Effector memory CD8-positive, alpha-beta T cell (primary cell): ENCODE data around the gene ALDOC.

Experiments used
- ATAC-seq: fragments of 150-1000 bp; cut with Tn5 transposase; replicated peaks from 2 replicates; pipeline ENCODE4 v1.10.0; 2021; ENCODE audit warnings: mild to moderate bottlenecking, moderate library complexity
- DNase-seq, 3 experiments: peaks; one replicate each; pipeline ENCODE4 v3.0.0; 2021
- H3K27ac Mint-ChIP-seq, 2 donors: one replicate each; pipeline ENCODE4 v1.8.0; 2022; ENCODE audit warnings: mild to moderate bottlenecking in 2 of 2, mixed read lengths in 2 of 2, moderate library complexity in 2 of 2
- H3K27me3 Mint-ChIP-seq, 2 donors: one replicate each; pipeline ENCODE4 v1.8.0; 2022; ENCODE audit warnings: mixed read lengths in 2 of 2
- H3K36me3 Mint-ChIP-seq: one replicate; pipeline ENCODE4 v1.8.0; 2022; ENCODE audit warnings: mild to moderate bottlenecking, moderate library complexity, mixed read lengths; ENCODE audit not compliant: insufficient read depth
- H3K4me1 Mint-ChIP-seq, 2 donors: one replicate each; pipeline ENCODE4 v1.8.0; 2022; ENCODE audit warnings: low read depth in 2 of 2, mixed read lengths in 2 of 2
- H3K4me3 Mint-ChIP-seq, 2 donors: one replicate each; pipeline ENCODE4 v1.8.0; 2022; ENCODE audit warnings: mild to moderate bottlenecking in 2 of 2, mixed read lengths in 2 of 2, moderate library complexity in 2 of 2
- H3K9me3 Mint-ChIP-seq, 2 donors: one replicate each; pipeline ENCODE4 v1.8.0; 2022; ENCODE audit warnings: mixed read lengths in 2 of 2

The ALDOC gene

GRCh38 chr17:28599311-28600184 is 22.9 kb upstream of the ALDOC start:
- peak overlapping the region; percentile 96 for H3K27ac Mint-ChIP-seq
- ATAC-seq, result peak; percentile 61
- DNase-seq, result peak in 2 of 3 experiments; percentile 49 to 64
- H3K36me3 Mint-ChIP-seq, result peaks cover 16% of the 10 kb centered on the region
- H3K9me3 Mint-ChIP-seq, result no peaks in the 10 kb centered on the region
- no peaks in the 10 kb centered on the region for H3K27me3 Mint-ChIP-seq
- peaks cover 22 to 23% of the 10 kb centered on the region in 2 donors for H3K4me1 Mint-ChIP-seq
- H3K4me3 Mint-ChIP-seq, result peak overlapping the region; percentile 88 to 93

- no peaks in the 10 kb centered on the region for H3K9me3 Mint-ChIP-seq
- H3K36me3 Mint-ChIP-seq, result peaks cover 14% of the 10 kb centered on the region
- ATAC-seq (peak; percentile 91), DNase-seq (peak; percentile 90 to 96 (median 92))
- H3K27me3 Mint-ChIP-seq, result no peaks in the 10 kb centered on the region
- peak within 1 kb of the TSS; percentile 88 to 93 for H3K4me3 Mint-ChIP-seq
- H3K4me1 Mint-ChIP-seq, result peaks cover 22 to 23% of the 10 kb centered on the region in 2 donors
- H3K27ac Mint-ChIP-seq, result peak within 1 kb of the TSS; percentile 96
Measured at GRCh38 chr17:28598799-28599310, 22.2 kb upstream of the ALDOC start, which contains the start of gene SPAG5. Gene SPAG5 (minus strand): TSS chr17:28599025. CDS start chr17:28598946, 79 bp downstream.

GRCh38 chr17:28598389-28598788 is 21.7 kb upstream of the ALDOC start:
- Mint-ChIP-seq H3K27ac (peak overlapping the region; percentile 96), H3K36me3 (peaks cover 14% of the 10 kb centered on the region), H3K9me3 (no peaks in the 10 kb centered on the region), H3K4me3 (peak overlapping the region; percentile 88 to 93), H3K27me3 (no peaks in the 10 kb centered on the region), H3K4me1 (peaks cover 22 to 23% of the 10 kb centered on the region in 2 donors)
- no peak for ATAC-seq
- no peak for DNase-seq

- peaks cover 22 to 23% of the 10 kb centered on the region in 2 donors for H3K4me1 Mint-ChIP-seq
- no peak for ATAC-seq
- peak overlapping the region; percentile 96 for H3K27ac Mint-ChIP-seq
- H3K9me3 Mint-ChIP-seq, result no peaks in the 10 kb centered on the region
- H3K27me3 Mint-ChIP-seq, result no peaks in the 10 kb centered on the region
- peak overlapping the region; percentile 88 to 93 for H3K4me3 Mint-ChIP-seq
- H3K36me3 Mint-ChIP-seq, result peaks cover 14% of the 10 kb centered on the region
- no peak for DNase-seq
Measured at GRCh38 chr17:28597606-28598383, 21.1 kb upstream of the ALDOC start.

- Mint-ChIP-seq H3K4me1 (no peaks in the 10 kb centered on the region), H3K36me3 (no peaks in the 10 kb centered on the region), H3K9me3 (no peaks in the 10 kb centered on the region), H3K4me3 (no peak overlapping the region), H3K27me3 (no peaks in the 10 kb centered on the region), H3K27ac (no peak overlapping the region)
- ATAC-seq, result no peak
- DNase-seq, result no peak
Measured at GRCh38 chr17:28592260-28592659, 15.6 kb upstream of the ALDOC start.

- DNase-seq, result no peak
- Mint-ChIP-seq H3K4me3 (no peak overlapping the region), H3K4me1 (no peaks in the 10 kb centered on the region), H3K27ac (no peak overlapping the region), H3K9me3 (no peaks in the 10 kb centered on the region), H3K36me3 (no peaks in the 10 kb centered on the region), H3K27me3 (no peaks in the 10 kb centered on the region)
- ATAC-seq, result no peak
Measured at GRCh38 chr17:28585851-28586250, 9.2 kb upstream of the ALDOC start.

GRCh38 chr17:28584434-28584833 is 7.7 kb upstream of the ALDOC start:
- no peaks in the 10 kb centered on the region for H3K36me3 Mint-ChIP-seq
- DNase-seq (no peak), ATAC-seq (no peak)
- H3K4me1 Mint-ChIP-seq, result no peaks in the 10 kb centered on the region
- no peaks in the 10 kb centered on the region for H3K9me3 Mint-ChIP-seq
- no peak overlapping the region for H3K27ac Mint-ChIP-seq
- no peak overlapping the region for H3K4me3 Mint-ChIP-seq
- H3K27me3 Mint-ChIP-seq, result no peaks in the 10 kb centered on the region

GRCh38 chr17:28582513-28582912 is 5.8 kb upstream of the ALDOC start:
- ATAC-seq, result no peak
- Mint-ChIP-seq H3K4me1 (no peaks in the 10 kb centered on the region), H3K27me3 (no peaks in the 10 kb centered on the region)

GRCh38 chr17:28580959-28581358 is 4.3 kb upstream of the ALDOC start:
- DNase-seq (no peak), ATAC-seq (no peak)
- Mint-ChIP-seq H3K9me3 (no peaks in the 10 kb centered on the region), H3K4me1 (peaks cover 12% of the 10 kb centered on the region in 2 donors), H3K27ac (no peak overlapping the region), H3K4me3 (no peak overlapping the region), H3K36me3 (peaks cover 4% of the 10 kb centered on the region), H3K27me3 (no peaks in the 10 kb centered on the region)

More at GRCh38 chr17:28582513-28582912, 5.8 kb upstream of the ALDOC start:
- Mint-ChIP-seq H3K4me3 (no peak overlapping the region), H3K36me3 (no peaks in the 10 kb centered on the region), H3K9me3 (no peaks in the 10 kb centered on the region), H3K27ac (no peak overlapping the region)
- DNase-seq, result no peak

GRCh38 chr17:28579526-28579925 is 2.8 kb upstream of the ALDOC start:
- DNase-seq, result no peak
- no peak for ATAC-seq
- Mint-ChIP-seq H3K27me3 (no peaks in the 10 kb centered on the region), H3K27ac (no peak overlapping the region), H3K9me3 (no peaks in the 10 kb centered on the region), H3K36me3 (peaks cover 4% of the 10 kb centered on the region), H3K4me3 (no peak overlapping the region), H3K4me1 (peaks cover 15% of the 10 kb centered on the region in 2 donors)

GRCh38 chr17:28578246-28579195 is 1.8 kb upstream of the ALDOC start:
- DNase-seq (no peak), ATAC-seq (no peak)
- H3K36me3 Mint-ChIP-seq, result peaks cover 4% of the 10 kb centered on the region
- H3K4me1 Mint-ChIP-seq, result peaks cover 15% of the 10 kb centered on the region in 2 donors
- no peaks in the 10 kb centered on the region for H3K9me3 Mint-ChIP-seq
- H3K27ac Mint-ChIP-seq, result no peak overlapping the region
- H3K27me3 Mint-ChIP-seq, result no peaks in the 10 kb centered on the region
- H3K4me3 Mint-ChIP-seq, result no peak overlapping the region

- H3K27me3 Mint-ChIP-seq, result no peaks in the 10 kb centered on the region
- no peak for DNase-seq
- peak overlapping the region in 1 of 2 donors; percentile 80 for H3K27ac Mint-ChIP-seq
- no peak for ATAC-seq
- peaks cover 20 to 22% of the 10 kb centered on the region in 2 donors for H3K4me1 Mint-ChIP-seq
- H3K9me3 Mint-ChIP-seq, result no peaks in the 10 kb centered on the region
- peak overlapping the region; percentile 79 to 83 for H3K4me3 Mint-ChIP-seq
- H3K36me3 Mint-ChIP-seq, result peaks cover 6% of the 10 kb centered on the region
Measured at GRCh38 chr17:28577466-28577824, 750 bp upstream of the ALDOC start.
